HG03108 (cell line): ENCODE data around the gene PPM1L.
A peak's percentile ranks its signal among the peaks of the same experiment; 100 is the strongest.

ENCODE experiments used
- ATAC-seq: cut with Tn5 transposase; IDR thresholded peaks from one replicate; pipeline ENCODE4 v1.9.1; 2021; ENCODE audit warnings: moderate library complexity; ENCODE audit not compliant: unreplicated experiment

PPM1L gene

DNA sequence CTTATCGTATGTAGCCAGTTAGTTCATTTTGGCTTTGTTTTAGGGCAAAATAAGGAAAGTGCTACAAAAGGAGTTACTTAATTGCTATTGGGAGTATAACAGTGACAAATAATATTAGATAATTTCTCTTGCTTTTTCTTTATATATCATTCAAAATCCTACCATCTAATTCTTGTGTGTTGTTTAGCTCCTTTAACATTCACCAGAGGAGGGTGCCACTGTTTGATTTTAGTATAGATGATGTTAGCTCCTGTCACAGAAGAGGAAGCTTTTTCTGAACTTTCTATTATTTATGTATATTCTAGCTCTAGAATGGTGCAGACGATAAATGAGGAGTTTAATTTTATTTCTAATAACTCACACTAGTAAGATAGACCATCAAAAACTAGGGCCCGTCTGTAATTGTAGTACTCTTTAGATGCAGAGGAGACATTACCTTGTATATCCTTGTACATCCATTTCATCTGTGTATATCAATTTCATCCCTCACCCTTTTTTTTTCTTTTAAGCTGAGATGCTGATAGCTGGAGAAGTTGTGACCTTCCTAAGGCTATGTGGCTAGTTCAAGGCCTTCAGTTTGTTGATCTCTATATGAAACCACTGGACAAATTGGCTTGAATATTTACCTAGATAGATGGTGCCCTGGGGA lies 3.0 kb downstream of the PPM1L start:
- no peak for ATAC-seq

DNA sequence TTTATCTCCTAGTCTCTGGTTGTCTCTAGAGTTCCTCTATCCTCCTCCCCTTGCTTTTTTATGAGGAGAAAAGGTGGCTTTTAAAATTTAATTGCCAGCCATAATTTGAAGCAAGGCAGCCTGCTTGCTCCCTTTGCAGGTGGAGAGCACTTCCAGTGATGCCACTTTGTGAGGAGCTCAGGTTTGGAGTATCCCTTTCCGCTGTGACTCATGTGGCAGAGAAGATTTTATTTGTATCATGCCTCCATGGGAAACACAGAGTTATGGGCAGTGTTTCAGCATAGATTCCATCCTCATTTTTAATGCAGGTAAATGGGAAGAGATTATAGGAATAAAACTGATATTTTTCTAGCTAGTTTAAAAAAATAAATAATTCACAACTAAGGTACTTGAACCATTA lies 7.0 kb downstream of the PPM1L start:
- ATAC-seq = no peak

DNA sequence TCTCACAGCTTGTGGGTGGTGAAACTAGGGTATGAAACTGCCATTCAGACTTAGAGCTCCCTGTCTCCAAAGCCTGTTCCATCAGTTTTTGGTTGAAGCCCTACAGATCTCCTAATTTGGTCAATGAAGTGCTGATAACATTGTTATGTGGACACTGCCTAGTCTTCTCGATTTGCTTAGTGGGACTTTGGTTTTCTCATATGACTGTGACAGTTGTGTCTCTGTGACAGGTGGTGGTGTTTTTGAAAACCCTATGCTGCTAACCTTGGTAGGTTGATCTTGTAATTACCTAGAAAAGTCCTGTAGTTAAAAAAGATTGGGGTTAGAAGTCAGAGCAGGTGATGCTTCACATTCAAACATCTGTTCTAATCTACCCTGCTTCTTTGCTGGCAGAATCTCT lies 9.2 kb downstream of the PPM1L start:
- no peak for ATAC-seq

DNA sequence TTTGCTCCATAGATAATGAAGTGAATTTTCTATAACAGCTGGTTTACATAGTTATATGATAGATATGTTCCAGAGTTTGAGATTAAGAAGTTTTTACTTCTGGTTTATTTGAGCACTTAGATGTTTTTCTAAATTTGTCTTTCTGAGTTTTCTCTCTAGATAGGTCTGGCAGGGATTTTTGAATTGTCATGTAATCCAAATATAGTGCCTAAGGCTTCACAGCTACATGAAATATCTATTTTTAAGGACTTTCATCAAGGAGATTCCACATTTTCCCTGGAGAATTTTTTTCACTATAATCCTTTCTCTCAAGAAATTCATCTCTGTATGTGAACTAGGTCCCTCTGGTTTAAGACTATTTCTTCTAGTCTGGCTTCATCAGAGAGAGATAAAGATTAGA lies 12.0 kb downstream of the PPM1L start:
- no peak for ATAC-seq

DNA sequence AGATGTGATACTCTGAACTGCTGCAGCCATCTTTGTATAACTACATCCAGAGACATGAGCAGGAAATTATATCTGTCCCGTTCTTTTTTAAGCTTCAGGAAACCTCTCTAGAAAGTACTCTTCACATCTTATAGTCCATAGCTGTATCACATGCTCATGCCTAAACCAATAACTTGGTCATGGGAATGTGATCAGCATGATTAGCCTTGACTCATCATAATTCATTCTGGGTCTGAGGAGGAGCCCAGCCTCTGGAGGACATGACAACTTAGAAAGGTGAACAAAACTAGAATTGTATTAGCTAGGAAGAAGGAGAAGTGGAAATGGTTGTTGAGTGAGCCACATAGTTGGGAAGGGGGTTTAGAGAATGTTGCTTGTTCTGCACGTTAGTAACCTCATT lies 12.9 kb downstream of the PPM1L start:
- no peak for ATAC-seq

DNA sequence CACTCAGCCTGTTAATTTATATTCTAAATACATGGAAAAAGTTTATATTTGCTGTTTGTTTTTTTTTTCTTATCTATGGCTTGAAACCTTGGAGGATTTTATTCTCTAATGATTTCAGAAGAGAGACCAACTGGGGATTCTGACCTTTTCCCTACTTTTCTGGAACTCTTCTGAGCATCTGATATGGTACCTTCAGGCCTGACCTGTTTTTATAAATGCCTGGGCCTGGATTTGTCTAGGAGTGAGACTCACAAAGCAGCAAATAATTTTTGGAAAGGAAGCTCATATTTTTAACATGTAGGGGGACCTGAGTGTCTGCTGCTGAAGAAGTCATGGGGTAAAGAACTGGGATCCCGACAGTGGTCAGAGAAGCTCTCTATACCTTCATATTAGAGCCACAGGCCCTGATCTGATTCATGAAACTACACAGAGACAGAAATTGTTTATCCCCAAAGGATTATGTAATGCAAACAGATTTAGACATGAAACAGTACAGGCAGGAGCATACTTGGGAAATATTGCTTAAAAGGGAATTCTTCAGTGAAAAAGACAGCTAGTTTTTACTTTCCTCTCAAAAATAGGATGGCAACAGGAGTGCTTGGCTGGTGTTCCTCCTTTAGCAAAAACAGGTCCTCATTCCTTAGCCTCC lies 15.9 kb downstream of the PPM1L start:
- no peak for ATAC-seq

DNA sequence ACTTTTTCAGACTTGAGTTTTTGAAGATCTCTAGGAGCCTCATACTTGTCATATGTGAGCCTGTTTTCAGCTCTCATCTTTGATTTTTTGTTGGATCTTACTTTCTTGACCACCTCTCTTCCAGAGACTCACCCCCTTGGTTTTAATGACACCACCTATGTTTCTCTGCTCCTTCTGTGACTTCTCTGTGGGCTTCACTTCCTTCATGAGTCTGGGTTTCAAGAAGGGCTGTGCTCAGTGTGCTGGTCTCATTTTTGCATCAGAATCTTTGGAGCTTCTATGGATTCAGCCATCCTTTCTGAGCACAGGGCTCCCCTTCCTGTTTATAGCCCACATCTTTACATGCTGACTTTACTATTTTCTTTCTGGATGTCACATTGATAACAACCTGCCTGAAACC lies 17.7 kb downstream of the PPM1L start:
- no peak for ATAC-seq

DNA sequence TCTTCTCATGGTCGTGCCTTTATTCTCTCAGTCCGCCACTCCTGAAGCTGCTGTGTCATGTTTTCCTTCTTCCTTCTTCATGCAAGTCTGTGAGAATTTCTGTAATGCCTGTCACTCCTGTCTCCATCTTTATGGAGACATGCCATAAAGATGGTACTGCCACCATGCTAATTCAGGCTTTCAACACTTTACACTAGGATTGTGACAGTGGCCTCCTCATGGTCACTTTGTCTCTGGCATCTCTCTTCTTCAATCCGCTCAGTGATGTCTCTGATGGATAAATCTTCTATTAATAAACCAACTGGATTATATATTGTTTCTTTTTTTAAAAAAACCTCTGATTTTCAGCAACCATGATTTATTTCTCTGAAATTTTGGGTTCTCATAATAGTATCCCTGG lies 18.1 kb downstream of the PPM1L start:
- ATAC-seq = no peak

DNA sequence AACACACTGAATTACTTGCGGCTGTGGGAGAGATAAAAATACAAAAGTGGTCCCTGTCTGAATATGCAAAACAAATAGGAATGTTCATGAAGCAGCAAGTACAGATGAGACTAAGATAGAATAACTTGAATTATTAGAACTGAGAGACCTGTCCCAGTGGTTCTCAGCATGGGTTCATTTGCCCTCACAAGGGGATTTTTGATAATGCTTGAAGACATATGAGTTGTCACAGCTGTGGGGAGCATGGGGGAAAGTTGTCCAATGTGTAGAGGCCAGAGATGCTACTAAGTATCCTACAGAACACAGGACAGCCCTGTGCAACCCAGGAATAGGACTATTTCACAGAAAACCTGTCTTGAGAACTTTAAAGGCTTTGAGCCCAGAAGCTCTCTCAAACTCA lies 22.4 kb downstream of the PPM1L start:
- no peak for ATAC-seq

DNA sequence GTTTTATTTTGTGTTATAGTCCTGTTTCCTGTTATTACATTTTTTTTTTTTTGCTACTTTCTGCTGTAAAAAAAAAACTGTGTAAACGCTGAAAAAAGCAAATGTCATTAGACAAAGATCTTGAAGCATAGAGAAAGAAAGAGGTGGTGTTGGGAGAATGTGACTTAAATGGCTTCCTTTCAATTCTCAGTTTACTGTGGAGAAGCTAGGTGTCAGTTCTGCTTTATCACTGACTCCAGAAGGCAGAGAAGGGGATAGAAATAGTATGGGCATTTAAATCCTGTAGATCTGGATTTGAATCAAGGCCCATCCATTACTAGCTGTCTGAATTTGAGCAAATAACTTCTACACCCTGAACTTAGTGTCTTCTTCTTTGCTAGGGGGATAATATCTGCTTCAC lies 23.0 kb downstream of the PPM1L start:
- ATAC-seq = no peak

DNA sequence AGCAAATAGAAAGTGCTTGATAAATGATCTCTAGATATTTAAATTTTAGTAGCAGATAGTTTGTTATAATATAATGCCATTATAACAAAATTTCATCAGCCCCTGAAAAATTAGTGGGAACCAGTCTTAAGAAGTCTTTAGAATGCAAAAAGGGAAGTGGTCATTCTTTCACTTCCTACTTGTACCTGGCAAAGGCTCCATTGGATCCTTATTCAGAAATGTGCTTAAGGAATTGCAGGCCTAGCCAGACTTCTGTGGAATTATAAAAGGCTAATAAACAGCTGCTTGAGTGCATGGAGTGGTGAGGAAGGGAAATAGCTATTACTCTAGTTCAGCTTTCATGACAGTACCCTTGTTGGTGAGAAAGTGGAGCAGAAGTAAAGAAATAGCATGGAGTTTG lies 24.2 kb downstream of the PPM1L start:
- ATAC-seq = no peak

DNA sequence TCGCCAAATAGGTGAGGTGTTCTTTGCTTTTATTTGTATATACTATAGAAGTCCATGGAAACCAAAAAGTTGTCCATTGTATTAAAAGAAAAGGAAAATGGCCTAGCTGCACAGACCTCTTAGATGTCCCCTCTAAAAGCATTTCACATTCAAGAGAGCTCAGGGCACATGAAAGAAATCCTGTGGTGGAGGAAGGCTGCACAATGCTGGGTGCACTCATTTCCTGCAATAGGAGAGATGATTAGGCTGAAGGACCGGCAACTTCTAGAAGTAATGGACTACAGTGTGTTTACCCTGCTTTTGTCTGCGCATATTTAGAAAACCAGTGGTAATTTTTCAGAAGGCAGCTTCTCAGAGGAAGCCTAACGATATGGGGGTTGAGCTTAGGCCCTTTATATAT lies 25.4 kb downstream of the PPM1L start:
- no peak for ATAC-seq

DNA sequence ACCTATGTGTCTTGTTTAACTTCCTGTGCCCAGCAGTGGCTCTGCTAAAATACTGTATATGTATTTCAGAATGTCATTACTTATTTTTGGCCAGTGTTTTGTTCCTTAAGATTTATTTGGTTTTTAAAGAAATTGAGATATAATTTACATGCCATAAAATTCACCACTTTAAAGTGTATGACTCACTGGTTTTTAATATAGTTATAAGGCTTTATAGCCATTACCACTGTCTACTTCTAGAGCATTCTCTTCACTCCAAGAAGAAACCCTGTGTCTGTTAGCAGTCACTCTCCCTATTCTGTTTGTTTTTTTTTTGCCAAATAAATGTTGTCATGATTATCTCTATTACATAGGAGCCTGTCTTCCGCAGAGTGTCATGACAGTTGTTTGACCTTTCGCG lies 25.8 kb downstream of the PPM1L start:
- no peak for ATAC-seq

DNA sequence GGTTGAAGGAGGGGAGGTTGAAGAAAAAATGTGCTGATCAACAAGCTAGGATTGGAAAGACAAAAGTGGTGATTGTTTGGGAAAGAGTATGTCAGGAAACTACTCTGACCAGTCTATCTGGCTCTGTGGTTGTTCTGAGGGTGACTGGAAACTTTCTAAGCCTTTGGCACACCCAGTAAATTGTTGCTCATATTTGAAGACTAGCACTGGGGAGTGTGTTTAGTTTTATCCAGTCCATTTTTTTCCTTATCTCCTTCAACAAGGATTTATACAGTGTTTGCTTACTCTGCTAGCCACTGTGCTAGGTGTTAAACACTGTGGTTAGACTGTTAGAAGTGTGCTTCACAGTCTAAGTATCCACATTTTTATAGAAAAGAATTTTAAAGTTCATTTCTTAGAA lies 28.8 kb downstream of the PPM1L start:
- ATAC-seq = no peak

DNA sequence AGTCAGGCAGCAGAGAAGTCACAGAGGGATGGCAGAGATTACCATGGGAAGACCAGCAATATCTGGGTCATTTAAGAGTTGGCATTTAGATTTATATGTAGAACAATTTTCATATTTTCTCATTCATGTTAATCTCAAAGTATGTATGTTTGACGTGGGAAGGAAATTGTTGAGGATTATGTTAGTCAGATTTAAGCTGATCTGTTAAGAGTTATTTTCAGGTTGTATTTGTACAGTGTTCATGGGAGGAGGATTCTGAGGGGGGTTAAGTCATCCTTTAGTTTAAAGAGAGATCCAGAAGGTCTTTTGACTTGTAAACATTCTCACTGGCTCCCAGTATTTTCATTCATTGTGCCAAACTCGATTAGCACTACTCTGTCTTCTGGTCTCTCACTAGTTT lies 34.7 kb downstream of the PPM1L start:
- no peak for ATAC-seq

DNA sequence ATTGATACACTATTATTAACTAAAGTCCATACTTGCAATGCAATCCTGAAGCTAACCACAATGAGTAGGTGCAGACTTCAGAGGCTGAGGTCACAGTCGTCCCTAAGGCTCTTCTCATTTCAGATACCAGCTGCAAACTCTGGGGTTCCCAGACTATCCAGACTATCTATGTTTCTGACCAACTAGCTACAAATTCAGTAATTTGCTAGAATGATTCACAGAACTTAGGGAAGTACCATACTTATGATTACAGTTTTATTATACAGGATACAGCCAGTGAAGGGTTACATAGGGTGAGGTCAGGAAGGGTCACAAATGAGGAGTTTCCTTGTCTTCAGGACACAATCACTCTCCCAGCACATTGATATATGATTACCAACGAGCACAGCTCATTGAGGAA lies 36.5 kb downstream of the PPM1L start:
- no peak for ATAC-seq

DNA sequence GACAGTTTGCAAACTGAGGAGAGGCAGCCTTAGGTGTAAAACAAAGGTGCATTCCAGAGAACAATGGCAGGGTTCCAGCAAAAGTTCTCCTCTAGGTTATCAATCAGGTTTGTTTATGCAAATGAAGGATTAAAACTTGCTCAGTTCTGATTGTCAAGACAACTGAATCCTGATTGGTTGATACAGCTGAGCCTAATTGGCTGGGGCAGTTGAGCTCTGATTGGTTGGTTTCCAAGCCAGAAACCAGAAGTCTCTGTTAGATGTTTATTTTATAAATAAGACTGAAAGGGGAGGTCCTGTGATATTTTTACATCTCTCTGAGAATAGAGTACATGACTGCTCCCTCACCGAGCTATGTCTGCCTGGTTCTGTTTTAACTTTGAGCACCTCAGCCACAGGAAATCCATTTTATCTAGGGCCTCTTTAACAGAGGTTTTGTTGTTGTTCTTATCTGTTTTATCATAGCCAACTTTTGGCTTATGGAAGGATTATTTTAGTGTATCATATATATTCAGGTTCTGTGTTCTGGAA lies 37.8 kb downstream of the PPM1L start:
- ATAC-seq = no peak

DNA sequence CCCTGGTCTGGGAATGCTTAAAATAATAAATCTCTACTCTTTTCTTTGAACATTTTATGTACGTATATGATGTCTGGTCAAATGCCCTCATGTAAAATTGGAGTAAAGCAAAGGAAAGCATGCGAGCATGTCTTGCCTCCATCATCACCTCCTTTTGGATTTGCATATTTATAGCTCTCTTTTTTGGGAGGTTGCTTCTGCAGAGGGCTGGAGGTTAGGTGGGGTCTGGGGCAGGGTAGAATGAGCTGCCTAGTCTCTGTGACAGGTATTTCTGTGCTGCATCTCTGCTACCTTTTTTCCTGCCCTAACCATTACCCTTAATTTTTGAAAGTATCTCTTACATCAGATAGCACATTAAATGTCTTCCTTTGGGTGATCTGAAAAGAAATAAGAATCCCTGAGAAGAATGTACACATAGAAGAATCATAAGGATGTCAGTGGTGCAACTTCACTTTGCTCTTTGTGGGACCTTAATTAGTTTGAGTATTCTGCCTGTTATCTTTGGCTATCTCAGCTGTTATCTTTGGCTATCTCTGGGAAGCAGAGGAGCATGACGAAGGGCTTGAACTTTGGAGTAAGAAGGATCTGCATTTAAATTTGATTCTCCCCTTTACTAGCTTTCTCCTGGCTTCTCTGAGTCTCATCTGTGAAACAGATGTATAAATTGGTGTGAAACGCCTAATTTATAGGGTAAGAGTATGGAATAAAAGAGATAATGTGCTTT lies 40.2 kb downstream of the PPM1L start:
- no peak for ATAC-seq

DNA sequence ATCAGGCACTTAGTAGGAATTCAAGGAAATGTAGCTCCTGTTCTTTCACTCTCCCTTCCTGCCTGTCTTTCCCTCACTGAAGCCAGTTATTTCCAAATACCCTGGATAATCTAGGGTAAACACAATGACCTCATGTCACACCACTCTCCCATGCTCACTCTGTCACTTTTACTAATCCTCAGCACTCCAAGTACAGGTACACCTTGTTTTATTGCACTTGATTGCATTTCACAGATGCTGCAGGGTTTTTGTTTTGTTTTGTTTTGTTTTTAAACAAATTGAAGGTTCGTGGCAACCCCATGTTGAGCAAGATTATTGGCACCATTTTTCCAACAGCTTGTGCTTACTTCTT lies 40.8 kb downstream of the PPM1L start:
- no peak for ATAC-seq

DNA sequence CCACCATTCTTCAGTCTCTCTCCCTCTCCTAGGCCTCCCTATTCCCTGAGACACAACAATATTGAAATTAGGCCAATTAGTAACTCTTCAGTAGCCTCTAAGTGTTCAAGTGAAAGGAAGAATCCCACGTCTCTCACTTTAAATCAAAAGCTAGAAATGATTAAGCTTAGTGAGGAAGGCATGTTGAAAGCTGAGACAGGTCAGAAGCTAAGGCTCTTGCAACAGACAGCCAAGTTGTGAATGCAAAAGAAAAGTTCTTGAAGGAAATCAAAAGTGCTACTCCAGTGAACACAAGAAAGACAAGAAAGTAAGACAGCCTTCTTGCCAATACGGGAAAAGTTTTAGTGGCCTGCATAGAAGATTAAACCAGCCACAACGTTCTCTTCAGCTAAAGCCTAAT lies 41.3 kb downstream of the PPM1L start:
- ATAC-seq = no peak

DNA sequence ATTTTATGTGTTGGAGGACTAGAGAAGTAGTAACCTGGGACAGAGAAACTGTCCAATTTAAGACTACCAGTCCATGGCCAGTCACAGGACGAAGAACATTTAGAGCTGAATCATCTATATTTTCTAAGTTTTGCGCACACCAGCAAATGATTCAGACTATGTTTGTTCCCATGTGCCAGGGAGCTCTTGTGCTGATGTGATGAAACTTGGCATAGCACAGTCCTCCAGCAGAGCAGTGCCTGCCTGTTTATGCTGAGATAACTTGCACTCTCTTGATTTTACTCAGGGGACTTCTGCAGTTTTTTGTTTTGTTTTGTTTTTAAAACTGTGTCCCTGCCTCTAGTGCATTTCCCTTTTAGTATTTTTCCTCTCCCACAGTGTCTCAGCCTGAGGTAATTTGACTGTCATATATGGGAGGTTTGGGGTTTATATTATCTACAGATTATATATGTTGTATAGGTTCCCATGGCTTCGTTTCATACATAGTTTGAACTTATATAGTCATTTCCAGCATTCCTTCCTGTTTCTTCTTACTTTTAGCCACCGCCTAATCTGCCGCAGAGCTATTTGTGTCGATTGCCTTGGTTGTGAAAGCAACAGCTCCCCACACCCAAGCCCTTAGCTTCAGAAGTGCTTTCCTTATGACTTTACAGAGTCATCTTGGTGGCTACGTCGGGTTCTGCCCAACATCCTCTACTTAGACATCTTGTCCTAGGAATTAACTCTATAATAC lies 45.5 kb downstream of the PPM1L start:
- peak; percentile 78 for ATAC-seq

DNA sequence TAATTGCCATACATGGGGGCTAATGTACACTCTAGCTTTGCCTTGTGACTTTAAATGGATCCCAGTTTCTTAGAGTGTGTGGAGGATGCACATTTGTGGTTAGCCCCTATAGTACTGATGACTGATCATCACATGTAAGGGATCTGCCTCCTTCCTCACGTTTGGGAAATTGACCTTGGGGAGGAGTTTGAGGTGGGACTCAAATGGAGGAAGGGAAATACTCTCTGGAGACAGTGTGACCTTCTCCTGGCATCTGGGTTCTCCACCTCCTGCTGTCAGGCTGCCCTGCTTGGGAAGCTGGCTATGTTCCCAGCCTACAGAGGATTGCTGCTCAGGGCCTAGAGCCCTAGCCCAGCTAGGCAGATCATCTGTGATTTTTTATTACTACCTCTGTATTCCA lies 48.7 kb downstream of the PPM1L start:
- ATAC-seq = no peak
